22Rv1 (cell line): ENCODE measurements around the gene POTEI.
"Not testable (repeated sequence)": the region's sequence is repeated elsewhere in the genome, so short reads cannot be mapped to it uniquely, and the experiment has no call there.

Experiments used
- ZFX ChIP-seq: fragments of 450-650 bp; IDR thresholded peaks from 2 replicates; pipeline ENCODE4 v1.6.1; 2017; ENCODE audit warnings: antibody characterized with exemption, borderline replicate concordance
- TF ChIP-seq, protein P1 (sequence below): fragments of 450-650 bp; IDR thresholded peaks from 2 replicates; pipeline ENCODE4 v1.5.1; 2017; ENCODE audit warnings: mild to moderate bottlenecking

DNA sequence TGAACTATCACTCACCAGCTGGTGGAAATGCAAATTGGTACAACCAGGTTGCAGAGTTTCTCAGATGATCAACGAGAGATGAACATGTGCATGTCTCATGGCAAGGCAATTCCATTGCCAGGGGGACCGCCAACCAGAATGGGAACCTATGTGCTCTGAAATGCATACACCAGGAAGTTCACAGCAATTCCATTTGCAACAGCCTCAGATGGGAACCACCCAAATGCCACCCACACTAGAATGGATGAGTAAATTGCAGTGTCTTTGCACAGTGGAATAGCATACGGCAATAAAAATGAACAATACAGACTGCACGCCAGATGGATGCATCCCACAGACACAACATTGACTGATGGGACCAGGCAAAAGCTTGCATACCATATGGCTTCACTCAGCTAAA, 33.7 kb upstream of the POTEI start:
- TF ChIP-seq, protein P1, sequence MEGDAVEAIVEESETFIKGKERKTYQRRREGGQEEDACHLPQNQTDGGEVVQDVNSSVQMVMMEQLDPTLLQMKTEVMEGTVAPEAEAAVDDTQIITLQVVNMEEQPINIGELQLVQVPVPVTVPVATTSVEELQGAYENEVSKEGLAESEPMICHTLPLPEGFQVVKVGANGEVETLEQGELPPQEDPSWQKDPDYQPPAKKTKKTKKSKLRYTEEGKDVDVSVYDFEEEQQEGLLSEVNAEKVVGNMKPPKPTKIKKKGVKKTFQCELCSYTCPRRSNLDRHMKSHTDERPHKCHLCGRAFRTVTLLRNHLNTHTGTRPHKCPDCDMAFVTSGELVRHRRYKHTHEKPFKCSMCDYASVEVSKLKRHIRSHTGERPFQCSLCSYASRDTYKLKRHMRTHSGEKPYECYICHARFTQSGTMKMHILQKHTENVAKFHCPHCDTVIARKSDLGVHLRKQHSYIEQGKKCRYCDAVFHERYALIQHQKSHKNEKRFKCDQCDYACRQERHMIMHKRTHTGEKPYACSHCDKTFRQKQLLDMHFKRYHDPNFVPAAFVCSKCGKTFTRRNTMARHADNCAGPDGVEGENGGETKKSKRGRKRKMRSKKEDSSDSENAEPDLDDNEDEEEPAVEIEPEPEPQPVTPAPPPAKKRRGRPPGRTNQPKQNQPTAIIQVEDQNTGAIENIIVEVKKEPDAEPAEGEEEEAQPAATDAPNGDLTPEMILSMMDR, result not testable (repeated sequence)
- TF ChIP-seq ZFX, result not testable (repeated sequence)
